Calu3 (cell line): ENCODE measurements around the gene NINJ1. TPM values are rescaled to one million over a fixed set of nuclear protein-coding genes. Genes with fewer than 3 reads are reported as not detected.
"Not testable (repeated sequence)": the region's sequence is repeated elsewhere in the genome, so short reads cannot be mapped to it uniquely, and the experiment has no call there.

Source experiments
- BruUV-seq: library from RNA; stranded (reverse); fragments of 400-500 nt; replicated peaks from 2 replicates; lab custom pipeline; 2021; lab: Mats Ljungman, UMichigan
- CTCF ChIA-PET: fragments of 300-600 bp; sonication (Branson Sonifier 250); formaldehyde crosslinking; loops from one replicate; lab custom pipeline; 2022; ENCODE audit warnings: antibody characterized with exemption; lab: Charles Lee
- DNase-seq: peaks from one replicate; pipeline ENCODE4 v3.0.0; 2022
- H3K27ac Mint-ChIP-seq: one replicate; pipeline ENCODE4 v1.8.0; 2022; ENCODE audit warnings: mixed read lengths; ENCODE audit not compliant: unreplicated experiment
- H3K27me3 Mint-ChIP-seq: one replicate; pipeline ENCODE4 v1.8.0; 2022; ENCODE audit warnings: mixed read lengths; ENCODE audit not compliant: unreplicated experiment
- H3K36me3 Mint-ChIP-seq: one replicate; pipeline ENCODE4 v1.8.0; 2022; ENCODE audit warnings: mild to moderate bottlenecking, moderate library complexity, mixed read lengths; ENCODE audit not compliant: insufficient read depth, unreplicated experiment
- H3K4me1 Mint-ChIP-seq: one replicate; pipeline ENCODE4 v1.8.0; 2022; ENCODE audit warnings: mild to moderate bottlenecking, low read depth, mixed read lengths; ENCODE audit not compliant: unreplicated experiment
- H3K4me3 Mint-ChIP-seq: one replicate; pipeline ENCODE4 v1.8.0; 2022; ENCODE audit warnings: mild to moderate bottlenecking, low read depth, moderate library complexity, mixed read lengths; ENCODE audit not compliant: unreplicated experiment
- H3K9me3 Mint-ChIP-seq: one replicate; pipeline ENCODE4 v1.8.0; 2022; ENCODE audit warnings: low read depth, mixed read lengths; ENCODE audit not compliant: unreplicated experiment
- CTCF ChIP-seq: fragments of 200-600 bp; IDR thresholded peaks from one replicate; pipeline ENCODE4 v1.8.0; 2022; ENCODE audit warnings: antibody characterized with exemption; ENCODE audit not compliant: unreplicated experiment
- intact Hi-C: fragments of 100-400 bp; cut with micrococcal nuclease; formaldehyde crosslinking; loops from one replicate; pipeline ENCODE4 v1.10.0; 2022; ENCODE audit not compliant: unreplicated experiment
- total RNA-seq: library from RNA; stranded (reverse); gene quantifications from 2 replicates; pipeline ENCODE4 v1.2.3, GENCODE V29; 2022

The NINJ1 gene
- total RNA-seq, 1 experiment from 2014 or later: 12.6 TPM

GRCh38 chr9:93117924-93118862, 15.9 kb downstream of the NINJ1 start:
- BruUV-seq: no TSS peak
- intact Hi-C loops: no loop called here
- no peak for TF ChIP-seq CTCF
- H3K27ac Mint-ChIP-seq: no peak overlapping the region
- no peak overlapping the region for H3K4me3 Mint-ChIP-seq
- H3K9me3 Mint-ChIP-seq: no peaks in the 10 kb centered on the region
- DNase-seq: no peak
- peaks cover 11% of the 10 kb centered on the region for H3K4me1 Mint-ChIP-seq
- CTCF ChIA-PET: interaction anchor here (0.7 kb wide), 1 partner anchor 9 kb away, joined by 7 read pairs; no protein-coding TSS in a partner anchor
- H3K27me3 Mint-ChIP-seq: no peaks in the 10 kb centered on the region
- H3K36me3 Mint-ChIP-seq: peaks cover 6% of the 10 kb centered on the region

DNA sequence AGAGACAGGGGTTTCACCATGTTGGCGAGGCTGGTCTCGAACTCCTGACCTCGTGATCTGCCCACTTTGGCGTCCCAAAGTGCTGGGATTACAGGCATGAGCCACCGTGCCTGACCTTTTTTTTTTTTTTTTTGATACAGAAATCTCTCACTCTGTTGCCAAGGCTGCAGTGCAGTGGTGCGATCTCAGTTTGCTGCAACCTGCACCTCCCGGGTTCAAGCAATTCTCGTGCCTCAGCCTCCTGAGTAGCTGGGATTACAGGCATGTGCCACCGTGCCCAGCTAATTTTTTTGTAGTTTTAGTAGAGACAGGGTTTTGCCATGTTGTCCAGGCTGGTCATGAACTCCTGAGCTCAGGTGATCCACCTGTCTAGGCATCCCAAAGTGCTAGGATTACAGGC, 16.5 kb downstream of the NINJ1 start:
- H3K4me3 Mint-ChIP-seq, H3K27me3 Mint-ChIP-seq, DNase-seq, BruUV-seq, CTCF ChIA-PET, H3K36me3 Mint-ChIP-seq, H3K27ac Mint-ChIP-seq, H3K9me3 Mint-ChIP-seq, intact Hi-C loops: not testable (repeated sequence)
- H3K4me1 Mint-ChIP-seq: peaks cover 11% of the 10 kb centered on the region

DNA sequence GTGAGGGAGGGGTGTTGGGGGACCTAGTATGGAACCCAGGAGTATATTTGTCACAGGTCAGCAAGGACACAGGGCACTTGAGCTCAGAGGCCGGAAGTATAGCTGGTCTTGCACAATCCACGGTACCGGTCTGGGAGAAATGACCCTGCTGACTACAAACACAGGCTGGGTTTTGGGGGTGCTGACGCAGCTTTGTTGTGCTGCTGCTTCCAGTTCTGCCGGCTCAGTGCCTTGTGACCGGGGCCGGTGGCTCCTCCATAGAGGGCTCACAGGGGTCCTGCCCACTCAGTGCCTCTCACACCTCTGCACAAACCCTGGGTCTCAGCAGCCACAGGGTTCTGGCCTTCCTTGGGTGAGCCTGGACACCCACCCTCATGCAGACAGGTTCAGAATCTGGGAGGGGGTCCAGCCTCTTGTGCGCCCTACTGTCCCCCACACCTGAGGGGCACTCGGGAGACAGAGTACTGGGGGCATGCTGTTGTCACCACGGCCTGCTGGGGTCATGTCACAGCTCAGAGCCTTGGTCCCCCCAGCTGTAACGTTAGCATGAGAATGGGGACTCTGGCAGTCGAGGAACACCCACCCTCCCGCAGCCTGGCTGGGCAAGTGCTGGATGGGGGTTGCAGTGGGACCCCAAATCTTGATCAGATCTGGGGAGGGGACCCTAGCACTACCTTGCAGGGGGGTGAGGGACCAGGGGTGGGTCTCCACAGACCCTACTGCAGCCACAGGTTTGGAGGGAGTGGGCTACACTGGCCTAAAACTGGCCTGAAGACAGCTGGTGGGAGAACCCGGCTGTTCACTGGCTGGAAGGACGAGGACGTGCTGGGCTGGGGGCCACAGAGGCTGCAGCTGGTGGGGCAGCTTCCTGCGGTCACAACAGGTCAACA, 17.7 kb downstream of the NINJ1 start:
- Mint-ChIP-seq H3K27me3 (no peaks in the 10 kb centered on the region), H3K27ac (no peak overlapping the region), H3K9me3 (no peaks in the 10 kb centered on the region), H3K4me3 (no peak overlapping the region), H3K4me1 (peaks cover 11% of the 10 kb centered on the region), H3K36me3 (peaks cover 6% of the 10 kb centered on the region)
- no TSS peak for BruUV-seq
- intact Hi-C loops: no loop called here
- CTCF ChIA-PET: interaction anchor here (0.6 to 1.0 kb wide), 4 partner anchors 19 to 1950 kb away, joined by 3 to 5 read pairs (median 4); no protein-coding TSS in a partner anchor
- peak; percentile 40 for DNase-seq
- no peak for TF ChIP-seq CTCF

- Mint-ChIP-seq H3K27me3 (no peaks in the 10 kb centered on the region), H3K4me3 (no peak overlapping the region), H3K36me3 (peaks cover 6% of the 10 kb centered on the region), H3K9me3 (no peaks in the 10 kb centered on the region), H3K4me1 (peaks cover 11% of the 10 kb centered on the region), H3K27ac (no peak overlapping the region)
- BruUV-seq: no TSS peak
- CTCF ChIA-PET: interaction anchor here (0.6 to 1.0 kb wide), 3 partner anchors 19 to 1949 kb away, joined by 3 to 5 read pairs (median 3); no protein-coding TSS in a partner anchor
- no peak for TF ChIP-seq CTCF
- intact Hi-C loops: no loop called here
- no peak for DNase-seq
Measured at GRCh38 chr9:93115486-93116071, 18.5 kb downstream of the NINJ1 start.
